ENCODE results near the gene STARD9.

GRCh38 chr15:42693942-42694341 lies 118.5 kb downstream of the STARD9 start:
- TF ChIP-seq ZNF274 (IDR thresholded peaks at IDR 0.05; ENCODE audit: low read depth, low read length): no peak
- no peak for TF ChIP-seq CTCF (IDR thresholded peaks at IDR 0.05 in 2 of 3, conservative IDR thresholded peaks at IDR 0.05 in 1 of 3; ENCODE audit: borderline replicate concordance in 1 of 3, insufficient read depth in 1 of 3, low read depth in 2 of 3, low read length in 2 of 3)
